Esophagus squamous epithelium (tissue), 5 donors: ENCODE measurements around the gene IL31. TPM values are rescaled to one million over a fixed set of nuclear protein-coding genes. Genes with fewer than 3 reads are reported as not detected.
A peak's percentile ranks its signal among the peaks of the same experiment; 100 is the strongest.
"Not testable (repeated sequence)": the region's sequence is repeated elsewhere in the genome, so short reads cannot be mapped to it uniquely, and the experiment has no call there.

Experiments used
- DNase-seq: peaks from one replicate; lab custom pipeline; 2025; lab: John Stamatoyannopoulos, UW
- H3K27ac ChIP-seq, 4 donors: fragments of 200-600 bp; sonication (generic); one replicate each; pipeline ENCODE4 v1.5.1; 2016 to 2019; ENCODE audit warnings: mild to moderate bottlenecking in 1 of 4
- H3K27me3 ChIP-seq, 4 donors: fragments of 200-600 bp; sonication (generic); 1 replicate in 3 of 4; 2 replicates in 1 of 4; pipeline versions ENCODE4 v1.5.1 to v1.6.0; 2017 to 2021; ENCODE audit warnings: antibody characterized with exemption in 1 of 4
- H3K36me3 ChIP-seq, 3 donors: fragments of 200-600 bp; sonication (generic); one replicate each; pipeline ENCODE4 v1.5.1; 2016 to 2019
- H3K4me1 ChIP-seq, 3 donors: fragments of 200-600 bp; sonication (generic); one replicate each; pipeline ENCODE4 v1.5.1; 2017 to 2019
- H3K4me3 ChIP-seq, 4 donors: fragments of 200-600 bp; sonication (generic); 1 replicate in 3 of 4; 2 replicates in 1 of 4; pipeline ENCODE4 v1.5.1; 2016 to 2019; ENCODE audit warnings: mild to moderate bottlenecking in 2 of 4, moderate library complexity in 1 of 4
- H3K9me3 ChIP-seq, 3 donors: fragments of 200-600 bp; sonication (generic); one replicate each; pipeline ENCODE4 v1.5.1; 2016 to 2019
- POLR2A ChIP-seq, 4 donors: fragments of 450-650 bp; IDR thresholded peaks; one replicate each; pipeline ENCODE4 v1.6.1; 2017; ENCODE audit warnings: antibody characterized with exemption in 4 of 4, mild to moderate bottlenecking in 4 of 4, moderate library complexity in 3 of 4
- WGBS, 2 donors: methylation state at CpG; one replicate each; pipeline ENCODE4 v1.1.5; 2018; 5-methylcytosine and 5-hydroxymethylcytosine counted together
- intact Hi-C: fragments of 100-400 bp; cut with DNase I; formaldehyde crosslinking; loops from one replicate; pipeline ENCODE4 v1.15.0; 2022
- total RNA-seq, 4 donors: library from RNA; depleted of rRNA; stranded (reverse); fragments of >200 nt; gene quantifications; one replicate each; pipeline ENCODE4 v1.1.0, GENCODE V29; 2016
- TF ChIP-seq, protein P1 (sequence below), 6 experiments: fragments of 450-650 bp in 4 of 6; fragments of 200-600 bp in 2 of 6; sonication (generic) in 2 of 6; IDR thresholded peaks; one replicate each; pipeline ENCODE4 v1.5.1; 2016 to 2019; ENCODE audit warnings: antibody characterized with exemption in 6 of 6, mild to moderate bottlenecking in 4 of 6, moderate library complexity in 4 of 6
- donor health status: DM: yes; HTN: yes; CAD: no.

Gene IL31
- total RNA-seq, 4 donors from 2014 or later: not detected

DNA sequence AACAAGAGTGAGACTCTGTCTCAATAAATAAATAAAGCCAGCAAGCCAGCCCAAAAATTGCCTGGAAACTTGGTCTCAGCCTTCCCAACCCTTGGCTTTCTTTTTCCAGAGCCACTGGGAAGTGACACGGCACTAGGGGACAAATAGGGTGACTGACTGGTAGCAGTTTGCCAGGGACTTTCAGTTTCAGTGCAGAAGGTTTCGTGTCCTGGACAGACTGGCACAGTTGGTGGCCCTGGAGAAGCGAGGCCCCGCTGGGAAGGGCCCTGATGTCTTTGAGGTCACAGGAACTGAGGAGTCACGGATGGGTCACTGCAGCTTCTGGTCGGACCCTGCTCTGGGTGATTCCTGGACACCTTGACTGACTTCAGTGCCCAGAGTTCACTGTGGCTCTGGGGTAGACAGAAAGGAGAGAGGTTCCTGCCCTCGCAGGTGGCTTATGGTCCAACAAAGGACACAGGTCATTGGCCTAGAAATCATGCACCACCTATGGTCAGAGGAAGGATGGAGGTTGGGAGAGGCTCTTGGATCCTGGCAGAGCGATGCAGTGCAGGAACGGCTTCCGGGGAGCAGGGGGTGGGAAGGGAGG, 11.6 kb upstream of the IL31 start:
- no peaks in the 10 kb centered on the region for H3K9me3 ChIP-seq
- intact Hi-C loops: loop anchor here (10.0 kb wide), 1 partner anchor 141 kb away; no protein-coding TSS in a partner anchor
- no peak overlapping the region for H3K4me3 ChIP-seq
- no peak overlapping the region for H3K27ac ChIP-seq
- peaks cover 0 to 27% (median 0%) of the 10 kb centered on the region in 4 donors for H3K27me3 ChIP-seq
- H3K4me1 ChIP-seq: peaks cover 0 to 12% (median 0%) of the 10 kb centered on the region in 3 donors
- WGBS, 2 donors: 80 to 86% methylated on average over 4 to 9 of the region's 10 CpGs
- DNase-seq: no peak
- H3K36me3 ChIP-seq: no peaks in the 10 kb centered on the region
- TF ChIP-seq, protein P1, sequence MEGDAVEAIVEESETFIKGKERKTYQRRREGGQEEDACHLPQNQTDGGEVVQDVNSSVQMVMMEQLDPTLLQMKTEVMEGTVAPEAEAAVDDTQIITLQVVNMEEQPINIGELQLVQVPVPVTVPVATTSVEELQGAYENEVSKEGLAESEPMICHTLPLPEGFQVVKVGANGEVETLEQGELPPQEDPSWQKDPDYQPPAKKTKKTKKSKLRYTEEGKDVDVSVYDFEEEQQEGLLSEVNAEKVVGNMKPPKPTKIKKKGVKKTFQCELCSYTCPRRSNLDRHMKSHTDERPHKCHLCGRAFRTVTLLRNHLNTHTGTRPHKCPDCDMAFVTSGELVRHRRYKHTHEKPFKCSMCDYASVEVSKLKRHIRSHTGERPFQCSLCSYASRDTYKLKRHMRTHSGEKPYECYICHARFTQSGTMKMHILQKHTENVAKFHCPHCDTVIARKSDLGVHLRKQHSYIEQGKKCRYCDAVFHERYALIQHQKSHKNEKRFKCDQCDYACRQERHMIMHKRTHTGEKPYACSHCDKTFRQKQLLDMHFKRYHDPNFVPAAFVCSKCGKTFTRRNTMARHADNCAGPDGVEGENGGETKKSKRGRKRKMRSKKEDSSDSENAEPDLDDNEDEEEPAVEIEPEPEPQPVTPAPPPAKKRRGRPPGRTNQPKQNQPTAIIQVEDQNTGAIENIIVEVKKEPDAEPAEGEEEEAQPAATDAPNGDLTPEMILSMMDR (IDR thresholded peaks at IDR 0.05): no peak
- TF ChIP-seq POLR2A (IDR thresholded peaks at IDR 0.05): no peak

DNA sequence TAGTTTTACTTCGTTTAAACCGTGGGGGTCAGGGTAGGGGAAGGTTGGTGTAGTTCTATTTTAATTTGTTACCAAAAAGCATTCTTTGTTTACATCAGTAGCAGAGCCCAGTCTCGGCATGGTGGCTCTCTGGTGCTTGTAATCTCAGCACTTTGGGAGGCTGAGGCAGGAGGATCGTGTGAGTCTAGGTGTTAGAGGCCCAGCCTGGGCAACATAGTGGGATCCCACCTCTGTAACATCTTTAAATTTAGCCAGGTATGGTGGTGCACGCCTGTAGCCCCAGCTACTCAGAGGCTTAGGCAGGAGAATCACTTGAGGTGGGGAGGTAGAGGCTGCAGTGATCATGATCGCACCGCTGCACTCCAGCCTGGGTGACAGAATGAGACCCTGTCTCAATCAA, 11.1 kb upstream of the IL31 start:
- 87 to 93% methylated on average over 3 to 7 of the region's 7 CpGs for WGBS, 2 donors
- Histone ChIP-seq H3K9me3 (no peaks in the 10 kb centered on the region), H3K27me3 (peaks cover 0 to 27% (median 0%) of the 10 kb centered on the region in 4 donors), H3K4me3 (no peak overlapping the region), H3K4me1 (peaks cover 0 to 12% (median 0%) of the 10 kb centered on the region in 3 donors), H3K27ac (no peak overlapping the region), H3K36me3 (no peaks in the 10 kb centered on the region)
- intact Hi-C loops: loop anchor here (10.0 kb wide), 1 partner anchor 140 kb away; no protein-coding TSS in a partner anchor
- no peak for DNase-seq
- TF ChIP-seq, protein P1 (IDR thresholded peaks at IDR 0.05): no peak
- TF ChIP-seq POLR2A (IDR thresholded peaks at IDR 0.05): no peak

DNA sequence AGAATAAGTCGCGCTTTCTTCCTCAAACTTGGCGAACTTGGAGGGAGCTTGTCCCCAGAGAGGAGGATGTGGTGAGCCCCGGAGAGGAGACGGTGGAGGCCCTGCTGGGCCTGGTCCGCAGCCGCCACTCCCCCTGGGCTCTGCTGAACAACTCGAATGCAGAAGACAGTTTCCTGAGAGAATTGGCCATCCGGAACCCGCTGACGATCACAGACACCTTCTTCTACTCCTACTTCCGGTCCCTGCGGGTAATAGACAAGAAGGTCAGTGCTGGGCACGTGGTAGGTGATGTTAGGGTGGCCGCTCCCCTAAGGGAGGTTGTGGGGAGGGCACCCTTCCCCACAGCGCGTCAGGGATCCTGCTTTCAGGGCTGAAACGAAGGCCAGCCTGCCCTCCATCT, 10.5 kb upstream of the IL31 start:
- H3K4me3 ChIP-seq: no peak overlapping the region
- H3K36me3 ChIP-seq: no peaks in the 10 kb centered on the region
- intact Hi-C loops: loop anchor here (10.0 kb wide), 1 partner anchor 140 kb away; no protein-coding TSS in a partner anchor
- no peaks in the 10 kb centered on the region for H3K9me3 ChIP-seq
- no peak overlapping the region for H3K27ac ChIP-seq
- no peak for DNase-seq
- H3K27me3 ChIP-seq: peaks cover 0 to 23% (median 0%) of the 10 kb centered on the region in 4 donors
- 81 to 83% methylated on average over 7 to 9 of the region's 18 CpGs for WGBS, 2 donors
- H3K4me1 ChIP-seq: peaks cover 0 to 12% (median 0%) of the 10 kb centered on the region in 3 donors
- TF ChIP-seq, protein P1 (IDR thresholded peaks at IDR 0.05): no peak
- TF ChIP-seq POLR2A (IDR thresholded peaks at IDR 0.05): no peak

DNA sequence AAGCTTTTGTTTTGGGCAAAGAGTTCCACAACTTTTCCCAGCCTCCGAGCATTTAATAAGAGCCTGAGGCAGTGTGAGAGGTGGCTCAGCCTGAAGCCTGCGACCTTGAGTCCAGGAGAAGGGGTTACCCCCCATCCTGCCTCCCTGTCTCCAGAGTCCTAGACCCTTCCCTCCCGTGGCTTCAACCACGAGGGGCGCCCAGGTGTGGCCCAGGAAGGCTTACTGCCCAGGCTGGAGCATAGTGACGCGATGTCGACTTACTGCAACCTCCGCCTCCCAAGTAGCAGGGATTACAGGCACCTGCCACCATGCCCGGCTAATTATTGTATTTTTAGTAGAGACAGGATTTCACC, 9.5 kb upstream of the IL31 start:
- DNase-seq: no peak
- Histone ChIP-seq H3K27ac (no peak overlapping the region), H3K4me3 (peak overlapping the region; percentile 38 to 71 (median 54)), H3K4me1 (peaks cover 0 to 12% (median 0%) of the 10 kb centered on the region in 3 donors), H3K27me3 (peaks cover 0 to 19% (median 0%) of the 10 kb centered on the region in 4 donors), H3K36me3 (no peaks in the 10 kb centered on the region), H3K9me3 (no peaks in the 10 kb centered on the region)
- no peak for TF ChIP-seq POLR2A (IDR thresholded peaks at IDR 0.05)
- WGBS, 2 donors: 71 to 77% methylated on average over 5 to 10 of the region's 10 CpGs
- intact Hi-C loops: loop anchor here (10.0 kb wide), 1 partner anchor 139 kb away; no protein-coding TSS in a partner anchor

DNA sequence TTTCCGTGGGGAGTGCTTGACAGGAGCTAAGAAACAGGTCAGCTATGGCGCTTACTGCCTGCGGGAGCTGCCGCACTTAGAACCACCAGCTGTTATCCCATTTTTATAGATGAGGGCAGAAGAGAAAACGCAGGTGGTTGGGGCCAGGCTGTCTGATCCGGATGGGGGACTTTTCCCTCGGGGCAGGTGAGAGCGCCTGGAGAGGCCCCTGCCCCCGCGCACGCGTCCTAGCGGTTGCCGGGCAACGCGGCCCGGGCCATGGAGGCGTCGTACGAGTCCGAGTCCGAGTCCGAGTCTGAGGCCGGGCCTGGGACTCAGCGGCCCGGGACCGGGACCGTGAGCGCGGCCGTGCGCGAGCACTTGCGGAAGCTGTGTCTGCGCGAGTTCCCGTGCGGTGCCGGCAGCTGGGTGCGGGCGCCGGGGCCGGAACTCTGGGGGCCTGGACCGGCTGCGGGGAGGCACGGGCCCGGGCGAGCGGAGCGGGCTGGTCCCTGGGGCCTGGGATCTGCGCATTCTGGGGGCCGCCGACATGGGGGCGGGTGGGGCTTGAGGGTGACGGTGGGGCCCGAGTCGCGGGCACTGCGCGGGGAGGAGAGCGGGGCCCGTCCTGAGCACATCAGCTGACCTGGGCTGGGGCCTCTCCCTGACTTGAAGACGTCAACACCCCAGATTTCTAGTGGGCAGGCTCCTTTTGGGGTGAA, 9.0 kb upstream of the IL31 start, which contains the start of gene LRRC43:
TSS of gene LRRC43 (plus strand) at position 237 of the 701 bp plus-strand sequence. CDS start at position 259, 22 bp downstream.
- no peak for TF ChIP-seq POLR2A (IDR thresholded peaks at IDR 0.05)
- TF ChIP-seq, protein P1 (IDR thresholded peaks at IDR 0.05): no peak
- 0 to 15% methylated on average over 1 to 5 of the region's 63 CpGs for WGBS, 2 donors
- Histone ChIP-seq H3K4me3 (peak within 1 kb of the TSS; percentile 38 to 71 (median 54)), H3K27me3 (peaks cover 0 to 19% (median 0%) of the 10 kb centered on the region in 4 donors), H3K4me1 (peaks cover 0 to 12% (median 0%) of the 10 kb centered on the region in 3 donors), H3K36me3 (no peaks in the 10 kb centered on the region), H3K27ac (no peak within 1 kb of the TSS), H3K9me3 (no peaks in the 10 kb centered on the region)
- no peak for DNase-seq
- intact Hi-C loops: loop anchor here (10.0 kb wide), 1 partner anchor 138 kb away; no protein-coding TSS in a partner anchor

DNA sequence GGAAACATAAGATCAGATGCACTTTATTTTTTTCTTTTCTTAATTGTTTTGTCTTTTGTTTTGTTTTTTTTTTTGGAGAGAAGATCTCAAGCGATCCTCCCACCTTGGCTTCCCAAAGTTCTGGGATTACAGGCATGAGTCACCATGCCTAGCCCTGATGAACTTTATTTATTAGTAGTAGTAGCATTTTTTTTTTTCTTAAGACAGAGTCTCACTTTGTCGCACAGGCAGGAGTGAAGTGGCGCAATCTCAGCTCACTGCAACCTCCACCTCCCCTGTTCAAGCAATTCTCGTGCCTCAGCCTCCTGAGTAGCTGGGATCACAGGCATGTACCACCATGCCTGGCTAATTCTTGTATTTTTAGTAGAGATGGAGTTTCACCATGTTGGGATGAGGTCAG, 2.5 kb upstream of the IL31 start:
- WGBS, 2 donors: 47 to 61% methylated on average over 4 of the region's 4 CpGs
- DNase-seq, intact Hi-C loops: not testable (repeated sequence)

More for the DNA sequence above, 2.5 kb upstream of the IL31 start:
- not testable (repeated sequence) for H3K27me3 ChIP-seq, H3K27ac ChIP-seq, H3K4me1 ChIP-seq, H3K36me3 ChIP-seq, H3K9me3 ChIP-seq, H3K4me3 ChIP-seq
